Esophagus muscularis mucosa (tissue), 4 donors: ENCODE results near the gene CALHM5. TPM values are rescaled to one million over a fixed set of nuclear protein-coding genes. Genes with fewer than 3 reads are reported as not detected.

Experiments used
- DNase-seq: peaks from one replicate; pipeline ENCODE4 v3.0.0-alpha.2; 2017; ENCODE audit errors: extremely low spot score
- H3K27ac ChIP-seq, 4 donors: fragments of 200-600 bp; sonication (generic); replicated peaks in 1 of 4; 1 replicate in 3 of 4; 2 replicates in 1 of 4; pipeline ENCODE4 v1.5.1; 2016 to 2019; ENCODE audit warnings: mild to moderate bottlenecking in 1 of 4
- H3K27me3 ChIP-seq, 4 donors: fragments of 200-600 bp; sonication (generic); one replicate each; pipeline versions ENCODE4 v1.5.1 to v1.6.0; 2016 to 2019
- H3K36me3 ChIP-seq, 4 donors: fragments of 200-600 bp; sonication (generic); one replicate each; pipeline ENCODE4 v1.5.1; 2016 to 2019
- H3K4me1 ChIP-seq, 4 donors: fragments of 200-600 bp; sonication (generic); one replicate each; pipeline ENCODE4 v1.5.1; 2016 to 2019
- H3K4me3 ChIP-seq, 4 donors: fragments of 200-600 bp; sonication (generic); 1 replicate in 2 of 4; 2 replicates in 2 of 4; pipeline ENCODE4 v1.5.1; 2016 to 2019; ENCODE audit warnings: mild to moderate bottlenecking in 4 of 4, moderate library complexity in 1 of 4
- H3K9me3 ChIP-seq, 4 donors: fragments of 200-600 bp; sonication (generic); 1 replicate in 3 of 4; 2 replicates in 1 of 4; pipeline ENCODE4 v1.5.1; 2016 to 2019
- EP300 ChIP-seq: sonication (generic); formaldehyde crosslinking; IDR thresholded peaks from one replicate; pipeline ENCODE4 v1.6.1; 2017; ENCODE audit warnings: antibody characterized with exemption
- POLR2A ChIP-seq: fragments of 450-650 bp; IDR thresholded peaks from one replicate; pipeline ENCODE4 v1.6.1; 2017; ENCODE audit warnings: antibody characterized with exemption, moderate library complexity, mild to moderate bottlenecking, low read depth
- POLR2AphosphoS5 ChIP-seq, 2 donors: sonication (generic); formaldehyde crosslinking; IDR thresholded peaks; one replicate each; pipeline ENCODE4 v1.6.1; 2017; ENCODE audit warnings: antibody characterized with exemption in 2 of 2
- WGBS: methylation state at CpG from one replicate; pipeline ENCODE4 v1.1.5; 2018; 5-methylcytosine and 5-hydroxymethylcytosine counted together
- intact Hi-C: fragments of 100-400 bp; cut with DNase I; formaldehyde crosslinking; loops from one replicate; pipeline ENCODE4 v1.15.1; 2023
- total RNA-seq, 4 donors: library from RNA; depleted of rRNA; stranded (reverse); fragments of >200 nt; gene quantifications; one replicate each; pipeline versions ENCODE4 v1.1.0 to v1.2.1, GENCODE V29; 2016
- TF ChIP-seq, protein P1 (sequence below), 3 experiments: fragments of 200-600 bp in 2 of 3; fragments of 450-650 bp in 1 of 3; sonication (generic) in 2 of 3; IDR thresholded peaks; one replicate each; pipeline ENCODE4 v1.5.1; 2017 to 2019; ENCODE audit warnings: antibody characterized with exemption in 3 of 3, mild to moderate bottlenecking in 2 of 3, moderate library complexity in 1 of 3

CALHM5 gene
- total RNA-seq, 4 donors from 2014 or later, result 2.0 to 4.2 (median 3.3) TPM

GRCh38 chr6:116467096-116467495 lies 44.3 kb upstream of the CALHM5 start:
- H3K4me1 ChIP-seq, result peaks cover 0 to 8% (median 4%) of the 10 kb centered on the region in 4 donors
- H3K9me3 ChIP-seq, result no peaks in the 10 kb centered on the region
- H3K27ac ChIP-seq, result no peak overlapping the region
- H3K27me3 ChIP-seq, result peaks cover 0 to 20% (median 0%) of the 10 kb centered on the region in 4 donors
- no peak overlapping the region for H3K4me3 ChIP-seq
- no peak for DNase-seq
- TF ChIP-seq, protein P1, sequence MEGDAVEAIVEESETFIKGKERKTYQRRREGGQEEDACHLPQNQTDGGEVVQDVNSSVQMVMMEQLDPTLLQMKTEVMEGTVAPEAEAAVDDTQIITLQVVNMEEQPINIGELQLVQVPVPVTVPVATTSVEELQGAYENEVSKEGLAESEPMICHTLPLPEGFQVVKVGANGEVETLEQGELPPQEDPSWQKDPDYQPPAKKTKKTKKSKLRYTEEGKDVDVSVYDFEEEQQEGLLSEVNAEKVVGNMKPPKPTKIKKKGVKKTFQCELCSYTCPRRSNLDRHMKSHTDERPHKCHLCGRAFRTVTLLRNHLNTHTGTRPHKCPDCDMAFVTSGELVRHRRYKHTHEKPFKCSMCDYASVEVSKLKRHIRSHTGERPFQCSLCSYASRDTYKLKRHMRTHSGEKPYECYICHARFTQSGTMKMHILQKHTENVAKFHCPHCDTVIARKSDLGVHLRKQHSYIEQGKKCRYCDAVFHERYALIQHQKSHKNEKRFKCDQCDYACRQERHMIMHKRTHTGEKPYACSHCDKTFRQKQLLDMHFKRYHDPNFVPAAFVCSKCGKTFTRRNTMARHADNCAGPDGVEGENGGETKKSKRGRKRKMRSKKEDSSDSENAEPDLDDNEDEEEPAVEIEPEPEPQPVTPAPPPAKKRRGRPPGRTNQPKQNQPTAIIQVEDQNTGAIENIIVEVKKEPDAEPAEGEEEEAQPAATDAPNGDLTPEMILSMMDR (IDR thresholded peaks at IDR 0.05), result no peak
- TF ChIP-seq POLR2AphosphoS5 (IDR thresholded peaks at IDR 0.05) (no peak), POLR2A (no peak), EP300 (no peak)
- H3K36me3 ChIP-seq, result no peaks in the 10 kb centered on the region
- intact Hi-C loops, result no loop called here
- 88% methylated on average over 1 of the region's 1 CpG for WGBS

DNA sequence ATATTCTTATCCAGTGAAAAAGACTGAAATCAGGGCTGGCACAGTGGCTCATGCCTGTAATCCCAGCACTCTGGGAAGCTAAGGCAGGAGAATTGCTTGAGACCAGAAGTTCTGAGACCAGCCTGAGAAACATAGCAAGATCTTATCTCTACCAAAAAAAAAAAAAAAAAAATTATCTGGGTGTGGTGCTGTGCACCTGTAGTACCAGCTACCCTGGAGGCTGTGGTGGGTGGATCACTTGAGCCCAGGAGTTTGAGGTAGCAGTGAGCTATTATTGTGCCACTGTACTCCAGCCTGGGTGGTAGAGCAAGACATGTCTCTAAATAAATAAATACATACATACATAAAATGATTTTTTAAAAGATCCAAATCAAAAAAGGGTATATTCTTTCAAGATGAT lies 43.9 kb upstream of the CALHM5 start:
- no peak overlapping the region for H3K4me3 ChIP-seq
- H3K36me3 ChIP-seq, result no peaks in the 10 kb centered on the region
- H3K27me3 ChIP-seq, result peaks cover 0 to 16% (median 0%) of the 10 kb centered on the region in 4 donors
- TF ChIP-seq, protein P1 (IDR thresholded peaks at IDR 0.05), result no peak
- TF ChIP-seq POLR2AphosphoS5 (IDR thresholded peaks at IDR 0.05), result no peak
- DNase-seq, result no peak
- no peak overlapping the region for H3K27ac ChIP-seq
- H3K9me3 ChIP-seq, result no peaks in the 10 kb centered on the region
- intact Hi-C loops, result no loop called here
- peaks cover 0 to 4% (median 0%) of the 10 kb centered on the region in 4 donors for H3K4me1 ChIP-seq

GRCh38 chr6:116468293-116468692 lies 43.1 kb upstream of the CALHM5 start:
- TF ChIP-seq POLR2AphosphoS5 (IDR thresholded peaks at IDR 0.05) (no peak), POLR2A (no peak), EP300 (no peak)
- TF ChIP-seq, protein P1 (IDR thresholded peaks at IDR 0.05), result no peak
- WGBS, result 100% methylated on average over 1 of the region's 1 CpG
- no peak for DNase-seq
- Histone ChIP-seq H3K27me3 (peaks cover 0 to 8% (median 0%) of the 10 kb centered on the region in 4 donors), H3K4me1 (no peaks in the 10 kb centered on the region), H3K9me3 (no peaks in the 10 kb centered on the region), H3K36me3 (no peaks in the 10 kb centered on the region), H3K27ac (no peak overlapping the region), H3K4me3 (no peak overlapping the region)
- intact Hi-C loops, result no loop called here

DNA sequence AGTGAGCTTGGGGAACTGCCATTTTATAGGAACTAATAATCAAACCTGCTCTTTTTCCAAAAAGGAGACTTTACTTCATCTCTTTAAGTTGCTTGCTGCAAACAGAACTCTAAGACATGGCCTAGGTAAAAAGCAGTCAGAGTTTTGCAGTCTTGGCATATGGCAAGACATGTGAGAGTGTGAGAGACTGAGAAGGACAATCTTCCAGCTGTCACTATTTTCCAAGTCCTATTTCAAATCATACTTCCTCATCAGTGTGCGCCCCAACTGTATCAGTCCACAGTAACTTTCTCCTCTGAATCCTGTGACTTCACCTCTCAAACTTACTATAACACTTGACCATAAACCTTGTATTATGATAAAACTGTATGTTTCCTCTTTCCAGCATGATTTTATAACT lies 39.9 kb upstream of the CALHM5 start:
- intact Hi-C loops, result no loop called here
- DNase-seq, result no peak

GRCh38 chr6:116472706-116473105 lies 38.7 kb upstream of the CALHM5 start:
- no peak for DNase-seq
- intact Hi-C loops, result no loop called here
- Histone ChIP-seq H3K4me1 (no peaks in the 10 kb centered on the region), H3K27me3 (no peaks in the 10 kb centered on the region), H3K9me3 (no peaks in the 10 kb centered on the region), H3K27ac (no peak overlapping the region), H3K4me3 (no peak overlapping the region), H3K36me3 (no peaks in the 10 kb centered on the region)
- WGBS, result 65% methylated on average over 3 of the region's 3 CpGs
- TF ChIP-seq, protein P1 (IDR thresholded peaks at IDR 0.05), result no peak
- no peak for TF ChIP-seq POLR2AphosphoS5 (IDR thresholded peaks at IDR 0.05)
- no peak for TF ChIP-seq EP300
- TF ChIP-seq POLR2A, result no peak

More for the DNA sequence above, 39.9 kb upstream of the CALHM5 start:
- Histone ChIP-seq H3K4me1 (no peaks in the 10 kb centered on the region), H3K27ac (no peak overlapping the region), H3K4me3 (no peak overlapping the region), H3K36me3 (no peaks in the 10 kb centered on the region), H3K27me3 (no peaks in the 10 kb centered on the region), H3K9me3 (no peaks in the 10 kb centered on the region)
- WGBS, result 84% methylated on average over 1 of the region's 1 CpG
- TF ChIP-seq, protein P1 (IDR thresholded peaks at IDR 0.05), result no peak
- TF ChIP-seq EP300 (no peak), POLR2A (no peak), POLR2AphosphoS5 (IDR thresholded peaks at IDR 0.05) (no peak)
